Measurements from ENCODE around the gene GAS7. TPM values are rescaled to one million over a fixed set of nuclear protein-coding genes. Genes with fewer than 3 reads are reported as not detected.

The GAS7 gene
- total and polyA plus RNA-seq, 2 donors (not counting 1 experiment from before 2014, with no cell fraction given), result 3.4 to 13.6 TPM

DNA sequence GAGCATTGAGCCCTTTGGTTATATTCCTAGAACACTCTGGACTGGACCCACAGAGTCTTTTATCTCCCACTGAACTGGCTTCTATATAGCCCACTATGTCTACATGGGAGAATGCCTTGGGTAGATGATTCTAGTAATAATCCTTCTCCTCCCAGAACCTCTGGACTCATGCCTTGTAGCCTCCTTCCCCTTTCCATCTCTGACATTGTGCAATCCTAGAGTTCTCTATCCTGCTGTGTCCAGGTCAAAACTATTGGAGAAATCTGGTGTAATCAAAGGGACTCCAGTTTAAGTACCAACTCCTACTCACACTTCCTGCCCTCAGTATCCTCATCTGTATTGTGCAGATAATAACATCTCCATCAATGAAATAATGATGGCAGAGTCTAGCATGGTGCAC, 302.5 kb downstream of the GAS7 start:
- no peak for TF ChIP-seq EZH2 (IDR thresholded peaks at IDR 0.05; ENCODE audit: borderline replicate concordance, insufficient read depth, low read depth, low read length, poor library complexity, severe bottlenecking)
- TF ChIP-seq, protein P1, sequence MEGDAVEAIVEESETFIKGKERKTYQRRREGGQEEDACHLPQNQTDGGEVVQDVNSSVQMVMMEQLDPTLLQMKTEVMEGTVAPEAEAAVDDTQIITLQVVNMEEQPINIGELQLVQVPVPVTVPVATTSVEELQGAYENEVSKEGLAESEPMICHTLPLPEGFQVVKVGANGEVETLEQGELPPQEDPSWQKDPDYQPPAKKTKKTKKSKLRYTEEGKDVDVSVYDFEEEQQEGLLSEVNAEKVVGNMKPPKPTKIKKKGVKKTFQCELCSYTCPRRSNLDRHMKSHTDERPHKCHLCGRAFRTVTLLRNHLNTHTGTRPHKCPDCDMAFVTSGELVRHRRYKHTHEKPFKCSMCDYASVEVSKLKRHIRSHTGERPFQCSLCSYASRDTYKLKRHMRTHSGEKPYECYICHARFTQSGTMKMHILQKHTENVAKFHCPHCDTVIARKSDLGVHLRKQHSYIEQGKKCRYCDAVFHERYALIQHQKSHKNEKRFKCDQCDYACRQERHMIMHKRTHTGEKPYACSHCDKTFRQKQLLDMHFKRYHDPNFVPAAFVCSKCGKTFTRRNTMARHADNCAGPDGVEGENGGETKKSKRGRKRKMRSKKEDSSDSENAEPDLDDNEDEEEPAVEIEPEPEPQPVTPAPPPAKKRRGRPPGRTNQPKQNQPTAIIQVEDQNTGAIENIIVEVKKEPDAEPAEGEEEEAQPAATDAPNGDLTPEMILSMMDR (IDR thresholded peaks at IDR 0.05), result no peak
- H3K9me3 Mint-ChIP-seq (ENCODE audit: insufficient read depth), result no peaks in the 10 kb centered on the region
- intact Hi-C loops (cut with micrococcal nuclease), result no loop called here

DNA sequence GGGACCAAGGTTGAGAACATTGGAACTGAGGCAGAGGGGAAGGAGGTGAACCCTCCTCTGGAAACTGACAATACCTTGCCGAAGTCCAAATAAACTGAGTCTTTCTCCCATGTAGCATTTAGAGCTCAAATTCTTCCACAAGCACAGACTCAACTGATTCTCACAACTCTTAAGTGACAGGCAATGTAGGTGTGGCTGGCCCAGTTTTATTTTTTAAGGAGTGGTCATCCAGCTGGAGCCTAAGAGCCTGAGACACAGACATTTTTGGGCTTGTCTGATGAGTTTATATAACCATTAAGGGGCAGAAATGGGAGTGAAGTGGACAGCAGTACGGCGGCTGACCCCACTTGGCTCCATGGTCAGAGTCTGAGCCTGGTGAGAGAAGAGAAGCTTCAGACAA, 304.2 kb downstream of the GAS7 start:
- POLR2A ChIA-PET, result no interaction called here
- CTCF ChIA-PET, result no interaction called here
- no peak overlapping the region for H3K27ac Mint-ChIP-seq

More for the DNA sequence above, 302.5 kb downstream of the GAS7 start:
- Histone ChIP-seq H3K9ac (ENCODE audit: low read length) (no peak overlapping the region), H3K4me1 (ENCODE audit: control insufficient read depth in 2 of 2, insufficient read depth in 2 of 2, low read length in 2 of 2) (no peaks in the 10 kb centered on the region), H3K27me3 (replicated peaks in 1 of 4; ENCODE audit: control extremely low read depth in 1 of 4, control insufficient read depth in 3 of 4, insufficient read depth in 4 of 4, low read length in 3 of 4) (peaks cover 0 to 3% (median 0%) of the 10 kb centered on the region in 4 experiments), H3K79me2 (ENCODE audit: control insufficient read depth, insufficient read depth, low read length) (no peaks in the 10 kb centered on the region), H3K36me3 (replicated peaks in 1 of 2; ENCODE audit: control extremely low read depth in 1 of 2, control insufficient read depth in 1 of 2, extremely low read depth in 1 of 2, insufficient read depth in 2 of 2, low read length in 1 of 2) (no peaks in the 10 kb centered on the region), H3K4me2 (replicated peaks; ENCODE audit: low read depth, low read length, poor library complexity, severe bottlenecking) (no peak overlapping the region), H4K20me1 (ENCODE audit: control insufficient read depth, insufficient read depth, low read length, poor library complexity, severe bottlenecking) (no peaks in the 10 kb centered on the region), H3K4me3 (ENCODE audit: control extremely low read depth in 1 of 5, extremely low read depth in 1 of 5, insufficient read depth in 1 of 5, low read depth in 2 of 5, low read length in 4 of 5) (no peak overlapping the region), H3K9me3 (ENCODE audit: control extremely low read depth in 1 of 3, control insufficient read depth in 2 of 3, insufficient read depth in 1 of 3, low read length in 2 of 3) (no peaks in the 10 kb centered on the region), H3K27ac (ENCODE audit: low read length in 2 of 2) (no peak overlapping the region), H2AFZ (ENCODE audit: insufficient read depth, low read depth, low read length, poor library complexity, severe bottlenecking) (no peak overlapping the region)
- Mint-ChIP-seq H3K27me3 (peaks cover 30% of the 10 kb centered on the region), H3K4me1 (no peaks in the 10 kb centered on the region), H3K27ac (no peak overlapping the region), H3K4me3 (no peak overlapping the region)
- ChIA-PET CTCF (no interaction called here), POLR2A (no interaction called here)
- ATAC-seq (ENCODE audit: low read depth) (no peak), DNase-seq (no peak)

More for the DNA sequence above, 304.2 kb downstream of the GAS7 start:
- Histone ChIP-seq H3K4me3 (ENCODE audit: control extremely low read depth in 1 of 5, extremely low read depth in 1 of 5, insufficient read depth in 1 of 5, low read depth in 2 of 5, low read length in 4 of 5) (no peak overlapping the region), H2AFZ (ENCODE audit: insufficient read depth, low read depth, low read length, poor library complexity, severe bottlenecking) (no peak overlapping the region), H3K36me3 (replicated peaks in 1 of 2; ENCODE audit: control extremely low read depth in 1 of 2, control insufficient read depth in 1 of 2, extremely low read depth in 1 of 2, insufficient read depth in 2 of 2, low read length in 1 of 2) (no peaks in the 10 kb centered on the region), H3K4me2 (replicated peaks; ENCODE audit: low read depth, low read length, poor library complexity, severe bottlenecking) (no peak overlapping the region), H3K9me3 (ENCODE audit: control extremely low read depth in 1 of 3, control insufficient read depth in 2 of 3, insufficient read depth in 1 of 3, low read length in 2 of 3) (no peaks in the 10 kb centered on the region), H3K27ac (ENCODE audit: low read length in 2 of 2) (no peak overlapping the region), H3K9ac (ENCODE audit: low read length) (no peak overlapping the region), H4K20me1 (ENCODE audit: control insufficient read depth, insufficient read depth, low read length, poor library complexity, severe bottlenecking) (no peaks in the 10 kb centered on the region), H3K4me1 (ENCODE audit: control insufficient read depth in 2 of 2, insufficient read depth in 2 of 2, low read length in 2 of 2) (no peaks in the 10 kb centered on the region), H3K79me2 (ENCODE audit: control insufficient read depth, insufficient read depth, low read length) (no peaks in the 10 kb centered on the region), H3K27me3 (replicated peaks in 1 of 4; ENCODE audit: control extremely low read depth in 1 of 4, control insufficient read depth in 3 of 4, insufficient read depth in 4 of 4, low read length in 3 of 4) (peaks cover 0 to 3% (median 1%) of the 10 kb centered on the region in 4 experiments)
- H3K4me1 Mint-ChIP-seq, result no peaks in the 10 kb centered on the region
- intact Hi-C loops (cut with micrococcal nuclease), result no loop called here
- DNase-seq (no peak), ATAC-seq (ENCODE audit: low read depth) (no peak)
- 100% methylated on average over 2 of the region's 3 CpGs for WGBS (ENCODE audit: insufficient coverage)
- H3K9me3 Mint-ChIP-seq (ENCODE audit: insufficient read depth), result no peaks in the 10 kb centered on the region
- TF ChIP-seq EZH2 (IDR thresholded peaks at IDR 0.05; ENCODE audit: borderline replicate concordance, insufficient read depth, low read depth, low read length, poor library complexity, severe bottlenecking), result no peak
- TF ChIP-seq, protein P1 (IDR thresholded peaks at IDR 0.05), result no peak
- peaks cover 22% of the 10 kb centered on the region for H3K27me3 Mint-ChIP-seq
- no peak overlapping the region for H3K4me3 Mint-ChIP-seq

Data from B cell (primary cell).